Stimulated activated CD4-positive, alpha-beta T cell treated with anti-CD3 and anti-CD28 coated beads, Interleukin-12 subunit alpha, Interleukin-12 subunit beta, amount 100 ng/mL, for 48 hours (primary cell): Measurements from ENCODE around the gene CDH4.

Experiments used
- DNase-seq, 3 donors: peaks; one replicate each; pipeline ENCODE4 v3.0.0-alpha.2; 2020; ENCODE audit warnings: low read depth in 2 of 3, low spot score in 1 of 3

The CDH4 gene

DNA sequence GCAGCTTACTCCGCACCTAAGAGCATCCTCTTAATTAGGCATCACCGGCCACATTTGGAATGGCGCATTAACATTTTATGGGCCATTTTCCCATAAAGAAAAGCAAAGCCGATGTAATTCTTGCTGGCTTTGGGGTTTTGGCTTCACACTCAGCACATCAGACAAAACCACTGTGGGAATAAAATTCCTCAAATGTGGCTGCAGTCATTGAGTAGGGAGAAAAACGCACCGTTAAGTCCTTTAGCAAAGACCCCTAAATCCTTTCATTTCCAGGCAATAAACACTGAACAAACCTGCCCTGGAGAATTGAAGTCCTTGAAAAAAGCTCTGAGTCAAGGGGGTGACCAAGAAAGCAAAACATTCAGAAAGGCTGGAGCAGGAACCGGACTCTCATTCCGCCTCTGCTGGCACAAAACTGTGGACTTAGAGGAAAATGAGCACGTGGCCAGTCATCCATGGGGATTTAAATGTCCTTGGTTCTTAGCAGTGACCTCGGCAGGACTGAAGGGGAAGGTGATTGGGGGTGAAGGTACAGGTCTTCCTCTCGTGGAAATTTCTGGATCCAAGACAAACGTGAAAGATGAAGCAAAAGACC is 102.9 kb downstream of the CDH4 start:
- DNase-seq = no peak

DNA sequence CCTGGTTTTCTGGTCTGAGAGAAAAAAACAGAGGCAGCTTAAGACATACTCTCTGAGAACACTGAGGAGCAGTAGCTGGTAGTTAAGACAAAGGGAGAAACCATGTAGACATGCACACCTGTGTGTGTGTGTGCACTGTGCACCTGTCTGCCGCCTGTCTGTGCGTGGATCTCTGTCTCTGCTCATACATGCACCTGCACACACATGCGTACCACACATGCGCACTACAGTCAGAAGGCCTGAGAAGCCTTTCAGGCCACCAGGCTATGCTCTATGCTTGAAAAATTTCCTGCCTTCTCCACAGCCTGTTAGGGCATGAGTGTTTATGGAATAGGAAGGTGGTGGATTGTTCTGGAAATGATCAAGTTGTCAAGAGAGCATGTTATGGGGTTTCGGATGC is 103.5 kb downstream of the CDH4 start:
- DNase-seq = no peak

DNA sequence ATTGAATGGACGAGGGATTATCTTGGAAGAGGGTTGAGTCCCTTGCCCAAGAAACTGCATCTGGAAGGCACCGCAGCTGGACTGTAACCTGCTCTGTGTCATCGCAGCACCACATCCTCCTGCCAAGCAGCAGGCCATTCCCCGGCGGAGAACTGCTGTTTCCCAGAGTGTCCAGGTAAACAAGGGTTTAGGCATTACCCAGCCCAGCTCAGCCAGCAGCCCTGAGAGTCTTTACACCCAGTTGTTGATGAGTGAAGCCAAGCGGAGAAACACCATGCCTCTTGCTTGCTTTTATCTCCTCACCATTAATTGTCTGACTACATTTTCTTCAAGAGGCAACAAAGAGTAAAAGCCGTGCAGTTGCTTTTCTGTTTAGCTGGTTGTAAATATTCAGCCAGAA is 104.1 kb downstream of the CDH4 start:
- DNase-seq = no peak

DNA sequence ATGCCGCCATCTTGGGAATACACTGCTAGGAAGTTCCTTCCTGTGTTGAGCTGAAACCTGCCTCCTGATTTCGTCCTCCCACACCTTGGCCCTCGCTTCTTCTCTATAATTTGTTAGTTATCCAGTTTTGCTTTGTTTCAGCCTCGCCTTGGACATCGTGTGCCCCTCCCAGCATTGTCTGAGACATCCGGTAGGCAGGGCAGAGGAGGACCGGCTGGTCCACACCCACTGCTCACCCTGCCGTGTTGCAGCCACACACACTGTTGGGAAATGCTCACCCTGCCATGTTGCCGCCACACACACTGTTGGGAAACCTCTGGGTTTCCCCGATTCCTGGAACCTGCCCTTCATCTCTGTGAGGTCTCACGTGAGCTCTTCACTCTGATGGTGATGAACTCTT is 105.1 kb downstream of the CDH4 start:
- no peak for DNase-seq

DNA sequence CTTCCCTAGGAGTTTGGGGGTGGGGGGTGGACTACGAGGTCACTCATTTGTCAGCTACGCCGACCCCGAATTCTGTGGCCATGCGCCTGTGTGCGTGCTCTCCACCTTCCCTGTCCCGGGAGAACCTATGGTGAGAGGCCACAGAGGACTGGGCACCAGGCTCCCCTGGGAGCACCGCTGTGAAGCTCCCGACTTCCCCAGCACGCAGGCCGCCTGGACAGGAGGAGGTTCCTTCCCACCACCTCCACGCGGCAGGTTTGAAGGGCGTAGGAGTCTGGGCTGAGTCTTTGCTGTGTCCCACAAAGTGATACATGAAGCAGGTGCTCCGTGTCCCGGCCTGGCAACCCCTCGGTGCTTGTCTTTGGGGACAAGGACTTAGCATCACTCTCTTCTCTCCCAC is 107.2 kb downstream of the CDH4 start:
- DNase-seq = no peak

DNA sequence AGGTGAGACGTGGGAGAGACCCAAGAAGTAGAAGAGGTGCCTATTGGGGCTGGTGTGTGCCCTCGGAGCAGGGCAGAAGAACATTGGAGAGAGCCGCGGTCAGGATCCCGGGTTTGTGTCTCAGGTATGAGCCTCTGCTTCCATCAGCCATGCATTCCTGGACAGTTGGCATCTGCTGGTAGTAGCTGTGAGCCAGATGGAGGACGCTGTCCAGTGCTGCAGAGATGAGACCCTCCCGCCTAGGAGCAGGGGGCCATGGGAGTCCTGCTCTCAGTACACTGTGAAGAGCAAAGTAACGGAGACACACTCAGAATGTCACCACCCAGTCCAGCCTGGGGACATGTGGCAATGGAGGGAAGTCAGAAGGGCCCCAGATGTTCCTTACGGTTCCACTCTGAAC is 108.2 kb downstream of the CDH4 start:
- no peak for DNase-seq

DNA sequence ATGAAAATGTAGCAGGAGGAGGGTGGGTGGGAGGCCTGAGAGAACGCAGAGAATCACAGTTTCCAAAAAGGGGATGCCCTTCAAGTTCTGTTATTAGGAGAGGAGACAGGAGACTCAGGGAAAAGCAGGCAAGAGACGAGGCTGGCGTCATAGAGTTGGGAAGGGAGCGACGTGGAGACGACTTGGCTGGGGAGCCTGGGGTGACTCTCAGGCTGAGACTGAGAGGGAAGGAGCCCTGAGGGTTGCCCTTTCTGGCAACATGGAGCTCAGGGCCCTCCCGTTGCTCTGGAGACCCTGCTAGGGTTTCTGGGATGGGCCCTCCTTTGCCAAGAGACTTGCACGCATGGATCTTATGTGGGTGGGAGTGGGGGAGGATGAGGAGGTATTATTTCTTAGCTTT is 108.9 kb downstream of the CDH4 start:
- no peak for DNase-seq

DNA sequence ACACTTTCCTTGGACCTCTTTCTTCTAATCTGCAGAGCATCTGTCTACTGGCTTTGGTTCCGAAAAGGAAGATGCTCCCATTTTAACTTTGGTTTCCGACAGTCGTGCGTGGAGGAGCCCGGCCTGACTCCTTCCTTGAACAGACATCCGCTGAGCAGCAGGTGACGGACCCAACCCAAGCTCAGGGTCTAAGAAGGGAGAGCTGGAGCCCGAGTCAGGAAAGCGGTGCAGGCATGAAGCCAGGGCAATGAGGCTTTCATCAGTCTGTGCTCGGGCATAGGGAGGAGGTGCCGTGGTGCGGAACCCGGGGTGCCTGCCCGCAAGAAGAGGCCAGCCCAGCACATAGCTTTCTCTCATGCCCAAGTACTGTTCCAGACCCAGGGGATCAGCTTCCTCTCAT is 109.4 kb downstream of the CDH4 start:
- no peak for DNase-seq

DNA sequence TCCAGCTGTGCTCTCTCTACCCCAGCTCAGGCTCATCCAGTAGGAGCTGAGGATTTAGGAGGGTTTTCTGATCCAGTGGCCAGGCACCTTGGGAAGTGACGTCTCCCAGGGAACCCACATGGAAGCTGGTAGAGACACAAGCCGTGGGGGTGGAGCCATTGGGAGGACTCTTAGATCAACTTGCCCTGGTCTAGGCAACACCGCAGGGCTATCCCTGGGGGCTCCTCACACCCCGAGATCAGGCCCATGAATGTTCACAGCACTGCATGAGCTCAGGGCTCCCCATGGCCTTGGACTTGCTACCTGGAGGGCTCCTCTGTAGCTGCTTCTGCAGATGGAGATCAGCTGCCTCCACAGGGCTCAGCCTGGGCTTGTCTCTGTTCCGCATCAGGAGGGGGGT is 112.1 kb downstream of the CDH4 start:
- DNase-seq = no peak

DNA sequence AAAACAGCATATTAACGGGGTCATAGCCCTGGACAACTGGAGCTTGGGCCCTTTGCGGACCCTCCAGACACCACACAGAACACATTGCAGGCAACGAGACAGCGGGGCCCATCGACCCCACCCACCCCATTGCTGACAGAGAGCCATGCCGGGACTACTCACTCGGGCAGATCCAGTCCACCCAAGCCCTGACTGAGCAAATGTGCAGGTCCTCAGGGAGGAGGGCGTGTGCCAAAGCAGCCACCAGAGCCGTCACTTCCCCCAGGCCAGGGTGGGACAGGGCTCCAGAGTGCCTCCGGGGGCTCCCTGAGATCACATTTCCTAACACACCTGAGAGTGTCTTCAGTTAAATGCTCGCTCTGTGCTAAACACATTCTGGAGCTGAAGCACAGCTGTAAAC is 114.9 kb downstream of the CDH4 start:
- DNase-seq = no peak

DNA sequence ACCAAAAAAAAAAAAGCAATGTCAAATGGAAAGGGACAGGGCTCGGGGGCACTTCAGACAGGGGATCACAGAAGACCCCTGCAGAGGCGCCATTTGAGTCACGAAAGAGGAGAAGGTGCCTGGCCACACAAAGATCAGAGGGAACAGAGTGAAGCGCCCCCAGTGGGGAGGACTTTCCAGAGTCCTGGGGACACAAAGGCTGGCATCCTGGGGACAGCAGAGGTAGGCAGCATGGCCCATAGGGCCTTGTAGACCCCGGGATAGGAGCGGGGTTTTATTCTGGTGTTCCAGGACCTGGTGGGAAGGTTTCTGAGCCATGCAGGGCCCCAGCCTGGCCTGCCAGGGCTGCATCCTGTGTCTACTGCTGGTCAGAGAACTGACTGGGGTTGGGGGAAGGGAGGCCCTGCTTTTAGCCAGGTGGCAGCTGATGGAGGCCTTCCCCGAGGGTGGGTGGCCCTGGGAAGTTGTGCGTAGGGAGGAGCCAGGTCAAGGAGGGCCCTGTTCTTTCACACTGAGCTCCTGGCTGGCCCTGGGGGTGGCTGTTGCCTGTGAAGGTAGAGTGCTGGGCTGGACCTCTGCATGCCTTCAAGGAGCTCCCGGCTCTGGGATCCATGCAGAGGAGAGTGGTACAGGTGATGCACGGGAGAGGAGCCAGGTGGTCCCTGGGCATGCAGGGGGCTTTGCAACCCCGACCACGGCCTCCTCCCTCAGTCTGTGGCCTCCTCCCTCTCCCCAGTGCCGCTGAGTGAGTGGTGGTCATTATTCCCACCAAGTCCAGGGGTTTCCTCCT is 117.9 kb downstream of the CDH4 start:
- DNase-seq = no peak

DNA sequence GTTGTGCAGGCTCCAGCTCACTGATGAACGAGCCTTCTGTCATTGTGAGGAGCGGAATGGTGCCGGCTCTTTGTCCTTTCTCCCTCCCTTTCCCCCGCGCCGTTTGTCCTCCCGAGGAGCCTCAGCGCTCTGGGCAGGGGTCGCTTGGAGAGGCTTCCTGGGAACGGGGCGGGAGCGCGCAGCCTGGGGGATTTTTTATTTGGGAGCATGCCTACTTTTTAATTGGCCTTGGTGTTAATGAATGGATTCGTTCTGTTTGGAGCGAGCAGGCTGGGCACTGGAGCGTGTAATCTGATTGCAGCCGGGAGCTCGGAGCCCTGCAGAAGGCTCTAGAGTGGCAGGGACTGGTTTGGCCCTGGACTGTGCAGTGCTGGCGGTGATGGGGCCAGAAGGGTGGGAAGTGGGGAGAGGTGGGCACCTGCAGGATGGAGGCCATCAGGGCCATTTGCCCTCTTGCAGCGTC is 118.8 kb downstream of the CDH4 start:
- no peak for DNase-seq

DNA sequence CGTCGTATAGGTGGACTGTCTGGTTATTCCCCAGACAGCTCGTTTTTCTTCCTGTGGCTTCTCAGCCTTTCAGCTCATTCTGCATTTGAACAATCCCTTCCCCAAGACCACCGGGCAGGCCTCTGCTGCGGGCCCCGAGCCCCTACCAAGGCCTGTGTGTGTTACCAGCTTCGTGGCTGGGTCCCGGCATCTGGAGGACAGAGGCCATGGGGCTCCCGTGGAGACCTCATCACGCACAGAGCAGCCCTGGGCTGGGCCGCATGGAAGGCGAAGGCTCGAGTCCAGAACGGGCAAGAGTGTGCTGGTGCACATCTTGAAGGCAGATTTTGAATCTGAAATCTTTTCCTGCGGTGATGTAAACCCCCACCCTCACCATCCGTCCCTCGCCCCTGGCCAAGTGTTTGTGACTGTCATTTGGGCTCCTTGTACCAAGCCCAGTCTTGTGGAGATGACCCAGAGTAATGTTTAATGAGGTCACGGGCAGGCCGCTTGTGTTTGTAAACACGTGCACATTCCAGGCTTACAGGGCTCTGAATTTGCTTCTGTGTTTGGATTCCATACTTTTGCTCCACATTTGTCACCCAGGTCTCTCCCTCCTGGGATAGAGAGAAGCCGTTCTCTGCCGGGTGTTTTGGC is 119.6 kb downstream of the CDH4 start:
- no peak for DNase-seq

DNA sequence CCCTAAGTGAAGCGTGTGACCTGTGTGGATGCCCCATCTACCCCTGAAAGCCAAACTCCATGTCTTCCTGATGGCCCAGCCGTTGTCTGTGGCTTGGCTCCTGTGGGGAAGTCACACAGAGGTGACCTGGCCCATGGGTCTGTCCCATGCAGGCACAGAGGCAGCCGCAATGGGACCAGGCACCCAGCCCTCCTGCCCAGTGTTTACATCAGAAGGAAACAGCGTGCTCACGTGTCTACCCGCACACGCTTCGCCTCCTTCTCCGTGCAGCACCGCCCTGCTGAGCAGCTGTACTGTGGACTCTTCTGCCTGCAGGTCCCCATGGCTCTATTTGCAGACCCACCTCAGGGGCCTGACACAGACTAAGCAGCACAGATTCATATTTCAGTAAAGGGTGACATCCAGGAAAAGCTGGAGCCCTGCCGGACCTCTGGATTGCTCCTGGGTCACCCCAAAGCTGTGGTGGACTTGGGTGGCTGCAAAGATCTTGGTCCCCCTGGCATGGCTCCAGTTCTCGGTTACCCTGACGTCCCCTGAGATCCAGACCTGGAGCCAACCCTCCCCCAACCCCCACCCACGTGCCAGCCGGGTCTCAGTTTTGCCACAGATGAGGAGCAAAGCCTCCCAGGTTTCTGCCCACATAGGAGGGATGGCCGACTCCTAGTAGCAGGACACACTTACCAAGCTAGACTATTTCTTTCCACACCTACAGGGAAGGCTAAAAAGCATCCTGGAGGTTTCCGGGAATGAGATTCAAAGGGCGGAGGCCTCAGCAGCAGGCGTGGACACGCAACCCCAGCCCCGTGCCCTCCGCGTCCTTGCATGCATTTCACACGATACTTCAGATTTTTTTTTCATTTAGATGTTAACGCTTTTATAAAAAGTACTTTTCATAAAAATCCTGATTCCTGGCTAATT is 120.3 kb downstream of the CDH4 start:
- DNase-seq = no peak

DNA sequence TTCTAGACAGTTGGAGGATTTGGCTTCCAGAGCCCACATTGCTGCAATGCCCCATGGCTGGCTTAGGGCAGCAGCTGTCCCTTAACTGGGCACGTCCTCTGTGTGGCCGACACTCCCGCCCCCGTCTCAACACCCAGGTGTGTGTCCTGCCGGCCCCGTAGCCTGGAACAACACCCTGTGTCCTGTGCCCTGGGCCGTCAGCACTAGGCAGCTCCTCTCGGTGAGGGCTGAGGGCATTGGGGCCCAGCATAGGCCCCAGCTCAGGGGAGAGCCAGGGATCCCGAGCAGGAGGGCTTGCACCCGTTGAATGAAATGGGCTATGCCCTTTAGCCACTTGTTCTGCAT is 121.0 kb downstream of the CDH4 start:
- no peak for DNase-seq

DNA sequence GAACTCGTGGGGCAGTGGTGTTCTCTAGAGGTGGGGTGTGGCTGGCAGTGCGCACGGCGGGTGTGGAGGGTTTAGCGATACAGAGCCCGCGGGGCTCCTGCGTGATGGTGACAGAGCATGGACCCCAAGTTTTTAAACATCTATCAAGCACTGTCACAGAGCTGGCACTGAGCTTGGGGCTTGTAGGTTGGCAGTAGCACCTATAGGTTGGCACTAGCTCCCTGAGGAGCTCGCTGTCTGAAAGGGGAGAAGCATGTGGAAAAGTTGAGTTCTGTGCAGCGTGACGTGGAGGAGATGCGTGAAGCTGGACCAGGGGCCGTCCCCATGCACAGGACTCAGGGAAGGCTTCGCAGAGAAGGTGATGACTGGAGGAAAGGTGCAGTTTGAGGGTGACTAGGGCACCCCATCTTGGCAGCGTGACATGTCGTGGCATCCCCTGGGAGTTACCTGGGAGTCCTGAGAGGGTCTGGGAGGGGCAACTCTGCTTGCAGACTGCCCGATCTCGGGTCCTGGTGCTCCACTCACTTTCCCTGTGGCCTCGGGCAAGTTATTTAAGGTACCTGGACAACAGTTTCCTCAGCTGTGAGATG is 122.0 kb downstream of the CDH4 start:
- DNase-seq = no peak

DNA sequence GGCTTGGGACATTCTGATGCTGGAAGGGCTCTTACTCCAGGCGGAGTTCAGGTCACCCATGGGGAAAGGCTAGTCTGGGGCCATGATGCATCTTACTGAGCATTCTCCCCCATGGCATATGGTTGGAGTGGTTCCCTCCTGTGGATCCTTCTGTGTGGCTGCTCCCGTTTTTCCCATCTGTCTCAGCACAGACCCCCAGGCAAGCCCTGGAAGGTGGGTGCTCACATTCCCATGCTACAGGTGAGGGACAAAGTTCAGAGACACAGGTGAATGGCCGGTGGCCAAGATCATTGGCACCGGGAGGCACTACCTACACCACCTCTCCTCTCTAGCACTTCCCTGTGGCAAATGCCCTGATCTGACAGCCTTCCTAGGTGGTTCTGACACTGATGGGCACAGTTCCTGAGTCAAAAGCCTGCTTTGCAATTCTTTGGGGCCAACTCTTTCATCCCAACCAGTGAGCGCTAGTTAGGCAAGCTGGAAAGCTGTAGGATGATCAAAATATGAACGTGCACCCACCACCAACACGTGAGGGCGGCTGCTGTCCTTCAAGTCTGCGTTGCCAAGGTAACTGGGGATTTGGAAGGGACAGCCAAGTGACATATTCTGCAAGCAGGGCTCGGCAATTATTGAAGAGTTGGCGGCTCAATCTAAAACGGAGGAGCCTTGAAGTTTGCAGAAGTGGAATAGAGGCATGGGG is 124.6 kb downstream of the CDH4 start:
- no peak for DNase-seq

DNA sequence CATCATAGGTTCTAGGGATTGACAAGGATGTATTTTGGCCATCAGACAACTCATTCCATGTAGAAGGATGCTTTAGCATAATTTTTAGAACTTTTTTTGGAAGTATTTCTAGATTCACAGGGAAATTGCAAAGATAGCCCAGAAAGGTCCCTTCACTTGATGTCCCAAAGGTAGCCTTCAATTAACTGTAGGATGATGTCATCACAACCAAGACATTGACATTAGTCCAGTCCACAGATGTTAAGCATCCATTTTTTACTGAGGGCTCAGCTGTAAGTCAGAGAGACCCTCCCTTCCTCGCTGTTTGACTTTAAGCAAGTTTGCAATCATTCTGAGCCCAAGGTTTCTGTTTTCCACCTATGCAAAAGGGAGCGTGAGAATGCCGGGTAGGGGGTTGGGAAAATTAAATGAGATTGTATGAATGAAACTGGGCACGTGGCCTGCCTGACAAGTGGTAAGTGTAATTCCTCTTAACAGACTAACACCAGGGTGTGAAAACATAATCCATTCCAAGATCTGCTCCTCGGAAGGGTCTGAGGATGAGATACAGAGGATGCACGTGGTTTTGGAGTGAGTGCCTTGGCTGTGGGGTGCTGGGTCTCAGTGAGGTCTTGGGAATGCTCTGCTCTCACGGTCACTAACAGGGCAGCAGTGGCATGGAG is 126.8 kb downstream of the CDH4 start:
- DNase-seq = no peak

DNA sequence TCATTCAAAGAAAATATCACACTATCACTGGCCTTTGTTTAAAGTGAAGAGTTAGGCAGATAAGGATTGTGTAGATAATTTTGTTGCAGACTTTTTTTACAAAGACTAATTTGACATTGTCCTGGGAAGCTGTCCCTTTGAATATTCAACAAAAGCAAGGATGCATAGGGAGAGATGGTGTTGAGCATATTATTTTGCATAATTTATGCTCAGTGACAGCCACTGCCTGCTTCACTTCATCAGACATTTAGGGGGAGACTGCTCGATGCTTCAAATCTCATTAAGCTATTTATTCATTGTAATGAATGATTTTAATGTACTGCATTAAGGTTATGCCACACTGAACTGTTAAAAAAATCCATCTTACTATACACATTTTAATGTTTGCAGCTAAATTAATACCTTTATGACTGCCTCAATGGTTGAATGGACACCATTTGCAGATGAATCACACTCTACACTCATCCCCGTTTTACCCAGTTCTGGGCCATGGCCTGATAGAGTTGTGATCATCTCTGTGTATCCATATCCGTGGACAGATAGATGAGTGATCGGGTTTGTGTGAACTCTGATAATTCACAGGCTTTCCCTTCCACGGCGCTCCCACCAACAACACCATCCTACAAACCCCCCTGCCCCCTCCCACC is 128.0 kb downstream of the CDH4 start:
- DNase-seq = no peak

DNA sequence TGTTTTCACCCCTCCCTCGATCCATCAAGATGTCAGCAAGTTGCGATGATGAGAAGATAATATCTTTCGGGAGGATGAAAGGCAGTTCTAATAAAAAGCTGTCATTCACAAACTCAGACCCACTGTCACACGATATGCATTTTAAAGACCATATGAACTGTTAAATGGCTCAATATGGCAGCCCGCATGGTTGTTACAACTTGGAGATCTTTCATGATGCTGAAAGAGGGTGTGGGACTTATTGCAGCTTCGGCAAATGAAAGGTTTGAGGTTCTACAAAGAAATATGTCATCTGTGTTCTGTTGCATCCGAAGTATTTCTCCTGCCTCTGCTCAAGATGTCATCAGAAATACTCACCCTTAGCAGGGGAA is 128.5 kb downstream of the CDH4 start:
- no peak for DNase-seq
